ENCODE results near the gene ZG16.

DNA sequence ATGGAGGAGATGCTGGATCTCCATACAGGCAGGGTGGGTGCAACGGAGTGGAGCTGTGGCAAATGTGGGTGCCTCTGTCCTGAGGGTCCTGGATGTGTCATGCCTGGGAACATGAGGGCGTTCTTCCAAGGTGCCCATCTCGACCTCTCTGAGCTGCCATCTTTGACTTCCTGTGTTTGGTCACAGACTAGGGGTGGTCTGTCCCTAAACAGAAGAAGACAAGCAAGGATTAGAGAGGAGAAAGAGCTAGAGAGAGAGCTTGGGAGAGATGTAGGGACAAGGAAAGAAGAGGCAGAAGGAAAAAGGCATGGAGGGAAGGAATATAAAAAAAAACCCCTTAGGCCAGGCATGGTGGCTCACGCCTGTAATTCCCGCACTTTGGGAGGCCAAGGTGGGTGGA lies 3.3 kb upstream of the ZG16 start:
- no peak for TF ChIP-seq EZH2phosphoT487 (IDR thresholded peaks at IDR 0.05; ENCODE audit: low read depth)
- TF ChIP-seq, protein P1, sequence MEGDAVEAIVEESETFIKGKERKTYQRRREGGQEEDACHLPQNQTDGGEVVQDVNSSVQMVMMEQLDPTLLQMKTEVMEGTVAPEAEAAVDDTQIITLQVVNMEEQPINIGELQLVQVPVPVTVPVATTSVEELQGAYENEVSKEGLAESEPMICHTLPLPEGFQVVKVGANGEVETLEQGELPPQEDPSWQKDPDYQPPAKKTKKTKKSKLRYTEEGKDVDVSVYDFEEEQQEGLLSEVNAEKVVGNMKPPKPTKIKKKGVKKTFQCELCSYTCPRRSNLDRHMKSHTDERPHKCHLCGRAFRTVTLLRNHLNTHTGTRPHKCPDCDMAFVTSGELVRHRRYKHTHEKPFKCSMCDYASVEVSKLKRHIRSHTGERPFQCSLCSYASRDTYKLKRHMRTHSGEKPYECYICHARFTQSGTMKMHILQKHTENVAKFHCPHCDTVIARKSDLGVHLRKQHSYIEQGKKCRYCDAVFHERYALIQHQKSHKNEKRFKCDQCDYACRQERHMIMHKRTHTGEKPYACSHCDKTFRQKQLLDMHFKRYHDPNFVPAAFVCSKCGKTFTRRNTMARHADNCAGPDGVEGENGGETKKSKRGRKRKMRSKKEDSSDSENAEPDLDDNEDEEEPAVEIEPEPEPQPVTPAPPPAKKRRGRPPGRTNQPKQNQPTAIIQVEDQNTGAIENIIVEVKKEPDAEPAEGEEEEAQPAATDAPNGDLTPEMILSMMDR (IDR thresholded peaks at IDR 0.05; ENCODE audit: low read depth, low read length): no peak
